Esophagus squamous epithelium (tissue), 4 donors: ENCODE measurements around the gene KIF21B.

ENCODE experiments used
- POLR2A ChIP-seq, 4 donors: fragments of 450-650 bp; IDR thresholded peaks; one replicate each; pipeline ENCODE4 v1.6.1; 2017; ENCODE audit warnings: antibody characterized with exemption in 4 of 4, mild to moderate bottlenecking in 4 of 4, moderate library complexity in 3 of 4
- TF ChIP-seq, protein P1 (sequence below), 6 experiments: fragments of 450-650 bp in 4 of 6; fragments of 200-600 bp in 2 of 6; sonication (generic) in 2 of 6; IDR thresholded peaks; one replicate each; pipeline ENCODE4 v1.5.1; 2016 to 2019; ENCODE audit warnings: antibody characterized with exemption in 6 of 6, mild to moderate bottlenecking in 4 of 6, moderate library complexity in 4 of 6

GRCh38 chr1:201020040-201020591 lies 3.4 kb downstream of the KIF21B start:
- TF ChIP-seq, protein P1, sequence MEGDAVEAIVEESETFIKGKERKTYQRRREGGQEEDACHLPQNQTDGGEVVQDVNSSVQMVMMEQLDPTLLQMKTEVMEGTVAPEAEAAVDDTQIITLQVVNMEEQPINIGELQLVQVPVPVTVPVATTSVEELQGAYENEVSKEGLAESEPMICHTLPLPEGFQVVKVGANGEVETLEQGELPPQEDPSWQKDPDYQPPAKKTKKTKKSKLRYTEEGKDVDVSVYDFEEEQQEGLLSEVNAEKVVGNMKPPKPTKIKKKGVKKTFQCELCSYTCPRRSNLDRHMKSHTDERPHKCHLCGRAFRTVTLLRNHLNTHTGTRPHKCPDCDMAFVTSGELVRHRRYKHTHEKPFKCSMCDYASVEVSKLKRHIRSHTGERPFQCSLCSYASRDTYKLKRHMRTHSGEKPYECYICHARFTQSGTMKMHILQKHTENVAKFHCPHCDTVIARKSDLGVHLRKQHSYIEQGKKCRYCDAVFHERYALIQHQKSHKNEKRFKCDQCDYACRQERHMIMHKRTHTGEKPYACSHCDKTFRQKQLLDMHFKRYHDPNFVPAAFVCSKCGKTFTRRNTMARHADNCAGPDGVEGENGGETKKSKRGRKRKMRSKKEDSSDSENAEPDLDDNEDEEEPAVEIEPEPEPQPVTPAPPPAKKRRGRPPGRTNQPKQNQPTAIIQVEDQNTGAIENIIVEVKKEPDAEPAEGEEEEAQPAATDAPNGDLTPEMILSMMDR (IDR thresholded peaks at IDR 0.05) = no peak
- TF ChIP-seq POLR2A (IDR thresholded peaks at IDR 0.05) = no peak
